ENCODE results near the gene ERFL.
"Not testable (repeated sequence)": the region's sequence is repeated elsewhere in the genome, so short reads cannot be mapped to it uniquely, and the experiment has no call there.

Gene ERFL

GRCh38 chr19:41877916-41878905 is 50.0 kb downstream of the ERFL start:
- no peak for DNase-seq (ENCODE audit: low read depth in 2 of 2)

- DNase-seq (ENCODE audit: low read depth in 2 of 2), result no peak
Measured at GRCh38 chr19:41876847-41877832, 51.1 kb downstream of the ERFL start, which contains the start of gene CD79A. Gene CD79A, plus strand, starts transcription at chr19:41877279. Its CDS starts 26 bp downstream, at chr19:41877305.

- not testable (repeated sequence) for DNase-seq (ENCODE audit: low read depth in 2 of 2)
Measured at GRCh38 chr19:41875973-41876372, 52.3 kb downstream of the ERFL start.

GRCh38 chr19:41872775-41873647 is 55.2 kb downstream of the ERFL start:
- peak in 1 of 2 experiments; percentile 12 for DNase-seq (ENCODE audit: low read depth in 2 of 2)

GRCh38 chr19:41872384-41872774 is 55.9 kb downstream of the ERFL start:
- no peak for DNase-seq (ENCODE audit: low read depth in 2 of 2)

GRCh38 chr19:41871573-41872383 is 56.5 kb downstream of the ERFL start:
- DNase-seq (ENCODE audit: low read depth in 2 of 2), result no peak

- DNase-seq (ENCODE audit: low read depth in 2 of 2), result no peak
Measured at GRCh38 chr19:41870401-41870873, 57.8 kb downstream of the ERFL start.

- DNase-seq (ENCODE audit: low read depth in 2 of 2), result no peak
Measured at GRCh38 chr19:41869374-41869955, 58.8 kb downstream of the ERFL start.

- DNase-seq (ENCODE audit: low read depth in 2 of 2), result no peak
Measured at GRCh38 chr19:41868989-41869300, 59.3 kb downstream of the ERFL start.

- DNase-seq (ENCODE audit: low read depth in 2 of 2), result no peak
Measured at GRCh38 chr19:41868120-41868988, 59.9 kb downstream of the ERFL start.

GRCh38 chr19:41866284-41866683 is 62.0 kb downstream of the ERFL start:
- no peak for DNase-seq (ENCODE audit: low read depth in 2 of 2)

GRCh38 chr19:41864374-41864773 is 63.9 kb downstream of the ERFL start:
- no peak for DNase-seq (ENCODE audit: low read depth in 2 of 2)

GRCh38 chr19:41863209-41863931 is 64.9 kb downstream of the ERFL start:
- DNase-seq (ENCODE audit: low read depth in 2 of 2), result no peak

- DNase-seq (ENCODE audit: low read depth in 2 of 2), result no peak
Measured at GRCh38 chr19:41862445-41862986, 65.7 kb downstream of the ERFL start.

- no peak for DNase-seq (ENCODE audit: low read depth in 2 of 2)
Measured at GRCh38 chr19:41861846-41862245, 66.4 kb downstream of the ERFL start.

- no peak for DNase-seq (ENCODE audit: low read depth in 2 of 2)
Measured at GRCh38 chr19:41861116-41861768, 67.0 kb downstream of the ERFL start.

- DNase-seq (ENCODE audit: low read depth in 2 of 2), result no peak
Measured at GRCh38 chr19:41860419-41861115, 67.7 kb downstream of the ERFL start.

Data from fibroblast of skin of left quadriceps (primary cell).